Neural crest cell (in vitro differentiated cells): ENCODE results near the gene ALMS1. TPM values are rescaled to one million over a fixed set of nuclear protein-coding genes. Genes with fewer than 3 reads are reported as not detected.

Experiments used
- DNase-seq: peaks from one replicate; pipeline ENCODE4 v3.0.0; 2021; ENCODE audit warnings: low read depth, mixed read lengths, low spot score
- H3K27ac Mint-ChIP-seq: one replicate; pipeline ENCODE4 v1.8.0; 2021; ENCODE audit warnings: mild to moderate bottlenecking, mixed read lengths; ENCODE audit not compliant: unreplicated experiment
- H3K27me3 Mint-ChIP-seq: 2 replicates; pipeline ENCODE4 v1.8.0; 2021; ENCODE audit warnings: low read depth, mild to moderate bottlenecking, mixed read lengths
- H3K36me3 Mint-ChIP-seq: 2 replicates; pipeline ENCODE4 v1.8.0; 2021; ENCODE audit warnings: low read depth, mild to moderate bottlenecking, mixed read lengths
- H3K4me1 Mint-ChIP-seq: 2 replicates; pipeline ENCODE4 v1.8.0; 2021; ENCODE audit warnings: mixed read lengths
- H3K4me3 Mint-ChIP-seq: one replicate; pipeline ENCODE4 v1.8.0; 2021; ENCODE audit warnings: mild to moderate bottlenecking, mixed read lengths
- H3K9me3 Mint-ChIP-seq: 2 replicates; pipeline ENCODE4 v1.8.0; 2021; ENCODE audit warnings: mixed read lengths
- CTCF ChIP-seq: fragments of 200-600 bp; sonication (generic); conservative IDR thresholded peaks from 2 replicates; pipeline ENCODE4 v1.5.0; 2021; ENCODE audit warnings: antibody characterized with exemption, mild to moderate bottlenecking
- total RNA-seq: library from RNA; stranded (reverse); gene quantifications from 2 replicates; pipeline ENCODE4 v1.2.1, GENCODE V29; 2021

The ALMS1 gene
- total RNA-seq, 1 donor from 2014 or later = 48.1 TPM

DNA sequence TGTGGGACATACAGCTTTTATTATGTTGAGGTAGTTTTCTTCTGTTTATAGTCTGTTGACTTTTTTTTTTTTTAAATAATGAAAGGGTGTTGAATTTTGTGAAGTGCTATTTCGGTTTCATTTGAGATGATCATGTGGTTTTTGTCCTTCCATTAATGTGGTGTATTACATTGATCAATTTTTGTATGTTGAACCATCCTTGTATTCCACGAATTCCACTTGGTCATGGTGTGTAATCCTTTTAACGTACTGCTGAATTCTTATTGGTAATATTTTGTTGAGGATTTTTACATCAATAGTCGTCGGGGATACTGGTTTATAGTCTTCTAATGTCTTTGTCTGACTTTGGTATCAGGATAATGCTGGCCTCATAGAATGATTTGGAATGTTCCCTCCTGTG is 18.8 kb downstream of the ALMS1 start:
- peaks cover 60% of the 10 kb centered on the region for H3K36me3 Mint-ChIP-seq
- peaks cover 24% of the 10 kb centered on the region for H3K9me3 Mint-ChIP-seq
- H3K27me3 Mint-ChIP-seq = no peaks in the 10 kb centered on the region
- H3K4me1 Mint-ChIP-seq = no peaks in the 10 kb centered on the region
- TF ChIP-seq CTCF = no peak
- no peak for DNase-seq
- H3K27ac Mint-ChIP-seq = no peak overlapping the region
- no peak overlapping the region for H3K4me3 Mint-ChIP-seq

GRCh38 chr2:73406996-73407395 is 21.4 kb downstream of the ALMS1 start:
- H3K9me3 Mint-ChIP-seq = peaks cover 18% of the 10 kb centered on the region
- H3K27me3 Mint-ChIP-seq = no peaks in the 10 kb centered on the region
- DNase-seq = no peak
- no peaks in the 10 kb centered on the region for H3K4me1 Mint-ChIP-seq
- peaks cover 56% of the 10 kb centered on the region for H3K36me3 Mint-ChIP-seq
- TF ChIP-seq CTCF = no peak
- no peak overlapping the region for H3K4me3 Mint-ChIP-seq
- H3K27ac Mint-ChIP-seq = no peak overlapping the region

DNA sequence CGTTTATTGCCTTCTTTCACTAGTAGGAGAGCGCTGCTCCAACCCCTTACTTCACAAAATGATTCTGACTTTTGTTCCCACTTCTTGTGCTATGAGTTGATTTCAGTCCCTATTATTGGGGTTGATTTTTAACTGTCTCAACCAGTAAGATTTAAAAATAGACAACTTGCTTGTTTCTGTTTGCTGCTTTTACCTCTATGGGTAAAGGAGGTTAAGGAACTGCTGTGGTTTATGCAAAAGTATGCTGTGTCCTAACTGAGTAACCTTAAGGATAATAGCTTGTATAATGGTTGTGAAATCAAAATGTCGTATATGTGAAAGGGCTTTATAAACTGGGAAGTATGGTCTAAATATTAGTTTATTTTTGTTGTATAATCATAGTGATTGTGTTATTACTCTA is 22.6 kb downstream of the ALMS1 start:
- H3K4me3 Mint-ChIP-seq = no peak overlapping the region
- no peak overlapping the region for H3K27ac Mint-ChIP-seq
- peaks cover 11% of the 10 kb centered on the region for H3K9me3 Mint-ChIP-seq
- H3K27me3 Mint-ChIP-seq = no peaks in the 10 kb centered on the region
- no peak for DNase-seq
- no peak for TF ChIP-seq CTCF
- peaks cover 45% of the 10 kb centered on the region for H3K36me3 Mint-ChIP-seq
- H3K4me1 Mint-ChIP-seq = no peaks in the 10 kb centered on the region

DNA sequence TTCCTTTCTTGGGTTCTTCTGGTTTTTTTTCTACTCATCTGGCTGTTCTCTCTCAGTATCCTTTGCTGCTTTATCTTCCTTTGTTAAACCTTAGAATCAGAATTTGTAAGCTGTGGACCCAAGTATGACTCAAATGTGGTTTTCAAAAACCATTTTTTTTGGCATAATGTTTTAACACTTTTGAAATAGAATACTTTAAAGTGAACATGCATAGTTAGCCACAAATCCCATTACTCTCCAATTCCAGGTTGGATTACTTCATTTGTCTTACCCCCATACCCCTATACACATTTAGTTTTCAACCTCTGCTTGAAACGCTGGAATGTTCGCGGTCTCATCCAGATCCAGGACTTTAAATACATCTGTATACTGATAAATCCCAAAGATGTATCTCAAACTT is 29.1 kb downstream of the ALMS1 start:
- H3K4me1 Mint-ChIP-seq = no peaks in the 10 kb centered on the region
- H3K27me3 Mint-ChIP-seq = no peaks in the 10 kb centered on the region
- TF ChIP-seq CTCF = no peak
- no peak overlapping the region for H3K4me3 Mint-ChIP-seq
- no peaks in the 10 kb centered on the region for H3K9me3 Mint-ChIP-seq
- DNase-seq = no peak
- peaks cover 12% of the 10 kb centered on the region for H3K36me3 Mint-ChIP-seq
- no peak overlapping the region for H3K27ac Mint-ChIP-seq

DNA sequence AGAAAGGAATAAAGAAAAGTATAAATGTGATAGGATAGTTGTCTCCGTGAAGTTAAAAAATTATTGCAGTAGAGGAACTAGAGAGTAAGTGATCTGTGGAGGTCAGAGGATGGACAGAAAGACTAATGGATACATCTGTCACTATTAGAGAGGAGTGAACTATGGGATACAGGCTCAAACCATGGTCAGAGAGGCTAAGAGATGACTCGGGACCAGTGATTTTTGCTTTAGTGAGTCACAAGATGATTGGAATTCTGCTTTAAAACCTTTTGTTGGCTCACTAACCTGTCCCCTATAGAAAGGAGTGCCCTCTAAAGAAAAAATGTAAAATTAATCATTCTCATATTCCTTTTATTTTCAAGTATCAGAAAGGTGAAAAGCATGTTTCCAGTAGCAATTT is 30.3 kb downstream of the ALMS1 start:
- no peaks in the 10 kb centered on the region for H3K4me1 Mint-ChIP-seq
- peaks cover 8% of the 10 kb centered on the region for H3K36me3 Mint-ChIP-seq
- H3K9me3 Mint-ChIP-seq = no peaks in the 10 kb centered on the region
- no peak for DNase-seq
- H3K27me3 Mint-ChIP-seq = no peaks in the 10 kb centered on the region
- H3K27ac Mint-ChIP-seq = no peak overlapping the region
- no peak for TF ChIP-seq CTCF
- no peak overlapping the region for H3K4me3 Mint-ChIP-seq

GRCh38 chr2:73418343-73418742 is 32.7 kb downstream of the ALMS1 start:
- DNase-seq = no peak
- Mint-ChIP-seq H3K9me3 (no peaks in the 10 kb centered on the region), H3K4me1 (no peaks in the 10 kb centered on the region), H3K27ac (no peak overlapping the region), H3K4me3 (no peak overlapping the region), H3K36me3 (no peaks in the 10 kb centered on the region), H3K27me3 (no peaks in the 10 kb centered on the region)
- no peak for TF ChIP-seq CTCF
